SK-N-SH treated with all-trans-retinoic acid at 6 μM for 48 hours (cell line): ENCODE results near the gene CNTNAP1.

Experiments
- ATAC-seq: fragments of 200-7000 bp; cut with Tn5 transposase; 3 replicates; pipeline ENCODE4 v1.9.1; 2020; ENCODE audit warnings: mild to moderate bottlenecking, moderate library complexity
- ARNTL ChIP-seq: fragments of 450-650 bp; formaldehyde crosslinking; IDR thresholded peaks from 2 replicates; pipeline ENCODE4 v1.5.0; 2020; ENCODE audit warnings: low read depth, mild to moderate bottlenecking, moderate library complexity, borderline replicate concordance
- BACH2 ChIP-seq: fragments of 250-450 bp; sonication (Bioruptor Pico); IDR thresholded peaks from 2 replicates; pipeline ENCODE4 v1.9.0; 2021; ENCODE audit warnings: mild to moderate bottlenecking, borderline replicate concordance
- CREB5 ChIP-seq: fragments of 250-450 bp; sonication (Bioruptor Pico); IDR thresholded peaks from 2 replicates; pipeline ENCODE4 v1.5.1; 2020; ENCODE audit warnings: low read depth, mild to moderate bottlenecking, moderate library complexity
- CSDC2 ChIP-seq: fragments of 250-450 bp; sonication (Bioruptor Pico); IDR thresholded peaks from 2 replicates; pipeline ENCODE4 v1.5.0; 2020; ENCODE audit warnings: mild to moderate bottlenecking, moderate library complexity
- ESRRG ChIP-seq: fragments of 250-450 bp; sonication (Bioruptor Pico); IDR thresholded peaks from 2 replicates; pipeline ENCODE4 v1.6.1; 2021; ENCODE audit warnings: mild to moderate bottlenecking
- GLIS3 ChIP-seq: fragments of 250-450 bp; sonication (Bioruptor Pico); IDR thresholded peaks from 2 replicates; pipeline ENCODE4 v1.5.0; 2020; ENCODE audit warnings: mild to moderate bottlenecking, moderate library complexity
- ISL1 ChIP-seq: fragments of 250-450 bp; sonication (Bioruptor Pico); IDR thresholded peaks from 2 replicates; pipeline ENCODE4 v2.1.2; 2022; ENCODE audit warnings: mild to moderate bottlenecking, moderate library complexity
- OSR1 ChIP-seq: fragments of 250-450 bp; sonication (Bioruptor Pico); IDR thresholded peaks from 2 replicates; pipeline ENCODE4 v1.8.0; 2022; ENCODE audit warnings: moderate library complexity, mild to moderate bottlenecking, inconsistent platforms
- PATZ1 ChIP-seq: fragments of 250-450 bp; sonication (Bioruptor Pico); IDR thresholded peaks from 2 replicates; pipeline ENCODE4 v1.8.0; 2020; ENCODE audit warnings: mild to moderate bottlenecking, moderate library complexity, borderline replicate concordance
- PPARA ChIP-seq: fragments of 250-450 bp; sonication (Bioruptor Pico); IDR thresholded peaks from 2 replicates; pipeline ENCODE4 v1.5.0; 2020; ENCODE audit warnings: mild to moderate bottlenecking, borderline replicate concordance
- RARB ChIP-seq: fragments of 250-450 bp; sonication (Bioruptor Pico); IDR thresholded peaks from 2 replicates; pipeline ENCODE4 v1.8.0; 2021; ENCODE audit warnings: mild to moderate bottlenecking, moderate library complexity
- SNAI2 ChIP-seq: fragments of 250-450 bp; sonication (Bioruptor Pico); IDR thresholded peaks from 2 replicates; pipeline ENCODE4 v1.5.0; 2020; ENCODE audit warnings: mild to moderate bottlenecking, moderate library complexity
- TCF4 ChIP-seq: fragments of 250-450 bp; sonication (Bioruptor Pico); IDR thresholded peaks from 2 replicates; pipeline ENCODE4 v1.8.0; 2021; ENCODE audit warnings: mild to moderate bottlenecking, moderate library complexity, borderline replicate concordance
- TOX ChIP-seq: fragments of 250-450 bp; sonication (Bioruptor Pico); IDR thresholded peaks from 2 replicates; pipeline ENCODE4 v1.8.0; 2021; ENCODE audit warnings: mild to moderate bottlenecking, moderate library complexity, borderline replicate concordance
- TSHZ2 ChIP-seq: fragments of 250-450 bp; sonication (Bioruptor Pico); IDR thresholded peaks from 2 replicates; pipeline ENCODE4 v1.5.0; 2020; ENCODE audit warnings: mild to moderate bottlenecking, moderate library complexity
- ZC3H10 ChIP-seq: fragments of 250-450 bp; sonication (Bioruptor Pico); IDR thresholded peaks from 2 replicates; pipeline ENCODE4 v1.5.1; 2021; ENCODE audit warnings: mild to moderate bottlenecking, moderate library complexity
- ZFP3 ChIP-seq: fragments of 250-450 bp; sonication (Bioruptor Pico); IDR thresholded peaks from 2 replicates; pipeline ENCODE4 v1.5.0; 2020; ENCODE audit warnings: mild to moderate bottlenecking, moderate library complexity
- ZFP30 ChIP-seq: fragments of 450-650 bp; formaldehyde crosslinking; IDR thresholded peaks from 2 replicates; pipeline ENCODE4 v1.5.0; 2022; ENCODE audit warnings: mild to moderate bottlenecking, moderate library complexity
- ZNF565 ChIP-seq: fragments of 450-650 bp; formaldehyde crosslinking; conservative IDR thresholded peaks from 2 replicates; pipeline ENCODE4 v1.5.0; 2020; ENCODE audit warnings: low read depth, mild to moderate bottlenecking, moderate library complexity
- ZNF70 ChIP-seq: fragments of 450-650 bp; formaldehyde crosslinking; IDR thresholded peaks from 2 replicates; pipeline ENCODE4 v1.5.0; 2020; ENCODE audit warnings: mild to moderate bottlenecking, moderate library complexity
- TF ChIP-seq, protein P1 (sequence below): fragments of 250-450 bp; sonication (Bioruptor Pico); IDR thresholded peaks from 2 replicates; pipeline ENCODE4 v1.5.1; 2021; ENCODE audit warnings: mild to moderate bottlenecking, moderate library complexity

The CNTNAP1 gene

GRCh38 chr17:42694524-42694923, 12.2 kb downstream of the CNTNAP1 start:
- TF ChIP-seq CREB5 (CRISPR knock-in tag) (no peak), OSR1 (CRISPR knock-in tag) (no peak), ZC3H10 (CRISPR knock-in tag) (no peak), ZFP30 (no peak)
- TF ChIP-seq, protein P1, sequence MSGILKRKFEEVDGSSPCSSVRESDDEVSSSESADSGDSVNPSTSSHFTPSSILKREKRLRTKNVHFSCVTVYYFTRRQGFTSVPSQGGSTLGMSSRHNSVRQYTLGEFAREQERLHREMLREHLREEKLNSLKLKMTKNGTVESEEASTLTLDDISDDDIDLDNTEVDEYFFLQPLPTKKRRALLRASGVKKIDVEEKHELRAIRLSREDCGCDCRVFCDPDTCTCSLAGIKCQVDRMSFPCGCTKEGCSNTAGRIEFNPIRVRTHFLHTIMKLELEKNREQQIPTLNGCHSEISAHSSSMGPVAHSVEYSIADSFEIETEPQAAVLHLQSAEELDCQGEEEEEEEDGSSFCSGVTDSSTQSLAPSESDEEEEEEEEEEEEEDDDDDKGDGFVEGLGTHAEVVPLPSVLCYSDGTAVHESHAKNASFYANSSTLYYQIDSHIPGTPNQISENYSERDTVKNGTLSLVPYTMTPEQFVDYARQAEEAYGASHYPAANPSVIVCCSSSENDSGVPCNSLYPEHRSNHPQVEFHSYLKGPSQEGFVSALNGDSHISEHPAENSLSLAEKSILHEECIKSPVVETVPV (CRISPR knock-in tag): no peak
- no peak for ATAC-seq

DNA sequence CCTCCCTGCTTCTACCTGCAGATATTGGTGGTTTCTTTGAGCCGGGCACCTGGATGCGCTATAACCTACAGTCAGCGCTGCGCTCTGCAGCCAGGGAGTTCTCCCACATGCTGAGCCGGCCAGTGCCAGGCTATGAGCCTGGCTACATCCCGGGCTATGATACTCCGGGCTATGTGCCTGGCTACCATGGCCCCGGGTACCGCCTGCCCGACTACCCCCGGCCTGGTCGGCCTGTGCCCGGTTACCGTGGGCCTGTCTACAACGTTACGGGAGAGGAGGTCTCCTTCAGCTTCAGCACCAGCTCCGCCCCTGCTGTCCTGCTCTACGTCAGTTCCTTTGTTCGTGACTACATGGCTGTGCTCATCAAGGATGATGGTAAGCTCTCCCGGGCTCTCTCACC, 13.2 kb downstream of the CNTNAP1 start:
- TF ChIP-seq ZNF565 (no peak), ESRRG (CRISPR knock-in tag) (no peak), OSR1 (CRISPR knock-in tag) (no peak), BACH2 (no peak), CSDC2 (CRISPR knock-in tag) (no peak)
- TF ChIP-seq, all 23 proteins: peak for 0
- no peak for ATAC-seq

- ATAC-seq: no peak
- TF ChIP-seq ARNTL (CRISPR knock-in tag) (no peak), CREB5 (CRISPR knock-in tag) (no peak), TOX (no peak), TSHZ2 (no peak), ISL1 (CRISPR knock-in tag) (no peak), TCF4 (no peak), BACH2 (no peak), ZFP30 (no peak), CSDC2 (CRISPR knock-in tag) (no peak), ZC3H10 (CRISPR knock-in tag) (no peak), ZNF70 (CRISPR knock-in tag) (no peak), ZFP3 (no peak), ESRRG (CRISPR knock-in tag) (no peak), RARB (CRISPR knock-in tag) (no peak), OSR1 (CRISPR knock-in tag) (no peak), ZNF565 (no peak)
- TF ChIP-seq, protein P1 (CRISPR knock-in tag): no peak
These were observed 14.9 kb downstream of the CNTNAP1 start for GRCh38 chr17:42697108-42697811.

DNA sequence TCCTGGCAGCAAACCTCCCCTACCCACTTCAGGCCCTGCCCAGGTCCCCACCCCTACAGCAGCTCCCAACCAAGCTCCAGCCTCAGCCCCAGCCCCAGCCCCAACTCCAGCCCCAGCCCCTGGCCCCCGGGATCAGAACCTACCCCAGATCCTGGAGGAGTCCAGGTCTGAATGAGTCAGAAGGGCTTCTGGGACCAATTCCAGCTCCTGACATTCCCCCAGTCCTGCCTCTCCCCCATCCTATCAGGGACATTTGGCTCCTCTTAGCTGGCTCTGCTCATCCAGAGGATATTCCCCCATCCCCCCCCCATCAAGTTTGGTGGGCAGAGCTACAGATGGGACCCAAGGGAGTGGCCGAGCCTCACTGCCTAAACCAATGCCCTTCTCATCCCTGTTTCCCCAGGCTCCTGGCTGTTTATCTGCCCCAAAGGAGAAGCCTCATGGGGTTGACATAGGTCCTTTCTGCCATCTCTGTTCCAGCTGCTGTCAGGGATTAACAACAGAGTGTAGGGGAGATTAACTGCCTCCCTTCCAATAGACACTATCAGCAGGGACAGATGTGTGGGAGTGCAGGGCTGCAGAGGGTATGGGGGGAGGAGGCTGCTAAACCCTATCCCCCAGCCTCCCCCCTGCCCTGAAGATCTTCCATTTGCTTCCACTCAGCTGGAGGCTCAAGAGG, 16.5 kb downstream of the CNTNAP1 start:
- ATAC-seq: peak; percentile 84
- TF ChIP-seq SNAI2 (CRISPR knock-in tag): no peak
- no peak for TF ChIP-seq PPARA (CRISPR knock-in tag)
- no peak for TF ChIP-seq CREB5 (CRISPR knock-in tag)
- no peak for TF ChIP-seq GLIS3 (CRISPR knock-in tag)
- no peak for TF ChIP-seq OSR1 (CRISPR knock-in tag)
- TF ChIP-seq CSDC2 (CRISPR knock-in tag): no peak
- TF ChIP-seq ZFP30: no peak
- TF ChIP-seq PATZ1 (CRISPR knock-in tag): no peak
- no peak for TF ChIP-seq ISL1 (CRISPR knock-in tag)
